Chondrocyte (in vitro differentiated cells): ENCODE data around the gene TMEM106B. TPM values are rescaled to one million over a fixed set of nuclear protein-coding genes. Genes with fewer than 3 reads are reported as not detected.

ENCODE experiments used
- DNase-seq: peaks from one replicate; pipeline ENCODE4 v3.0.0; 2021; ENCODE audit warnings: mixed read lengths, low spot score
- H3K27ac Mint-ChIP-seq: one replicate; pipeline ENCODE4 v1.8.0; 2021; ENCODE audit warnings: mild to moderate bottlenecking, moderate library complexity, mixed read lengths; ENCODE audit not compliant: unreplicated experiment
- H3K27me3 Mint-ChIP-seq: 2 replicates; pipeline ENCODE4 v1.8.0; 2021; ENCODE audit warnings: low read depth, mixed read lengths
- H3K36me3 Mint-ChIP-seq: 2 replicates; pipeline ENCODE4 v1.8.0; 2021; ENCODE audit warnings: low read depth, mixed read lengths
- H3K4me1 Mint-ChIP-seq: 2 replicates; pipeline ENCODE4 v1.8.0; 2021; ENCODE audit warnings: low read depth, mild to moderate bottlenecking, mixed read lengths
- H3K4me3 Mint-ChIP-seq: one replicate; pipeline ENCODE4 v1.8.0; 2021; ENCODE audit warnings: mild to moderate bottlenecking, moderate library complexity, mixed read lengths; ENCODE audit not compliant: unreplicated experiment
- H3K9me3 Mint-ChIP-seq: 2 replicates; pipeline ENCODE4 v1.8.0; 2021; ENCODE audit warnings: low read depth, mixed read lengths
- CTCF ChIP-seq: fragments of 200-600 bp; sonication (generic); IDR thresholded peaks from 2 replicates; pipeline ENCODE4 v1.5.0; 2021; ENCODE audit warnings: antibody characterized with exemption, mild to moderate bottlenecking, moderate library complexity
- total RNA-seq: library from RNA; stranded (reverse); gene quantifications from 3 replicates; pipeline ENCODE4 v1.2.1, GENCODE V29; 2021

TMEM106B gene
- total RNA-seq, 1 donor from 2014 or later = 45.5 TPM

GRCh38 chr7:12281038-12281437 is 69.9 kb downstream of the TMEM106B start:
- Mint-ChIP-seq H3K9me3 (peaks cover 5% of the 10 kb centered on the region), H3K4me3 (no peak overlapping the region), H3K27me3 (peaks cover 5% of the 10 kb centered on the region), H3K27ac (no peak overlapping the region), H3K36me3 (no peaks in the 10 kb centered on the region), H3K4me1 (no peaks in the 10 kb centered on the region)
- no peak for TF ChIP-seq CTCF
- no peak for DNase-seq

- peaks cover 13% of the 10 kb centered on the region for H3K9me3 Mint-ChIP-seq
- TF ChIP-seq CTCF = no peak
- H3K27me3 Mint-ChIP-seq = peaks cover 5% of the 10 kb centered on the region
- no peak for DNase-seq
- no peak overlapping the region for H3K27ac Mint-ChIP-seq
- no peaks in the 10 kb centered on the region for H3K4me1 Mint-ChIP-seq
- no peaks in the 10 kb centered on the region for H3K36me3 Mint-ChIP-seq
- H3K4me3 Mint-ChIP-seq = no peak overlapping the region
These were observed 76.8 kb downstream of the TMEM106B start for GRCh38 chr7:12287901-12288300.

- Mint-ChIP-seq H3K36me3 (no peaks in the 10 kb centered on the region), H3K4me1 (no peaks in the 10 kb centered on the region), H3K4me3 (no peak overlapping the region), H3K27me3 (peaks cover 2% of the 10 kb centered on the region), H3K9me3 (peaks cover 13% of the 10 kb centered on the region), H3K27ac (no peak overlapping the region)
- no peak for DNase-seq
- TF ChIP-seq CTCF = no peak
These were observed 78.9 kb downstream of the TMEM106B start for GRCh38 chr7:12289996-12290395.

- Mint-ChIP-seq H3K27me3 (peaks cover 5% of the 10 kb centered on the region), H3K9me3 (peaks cover 13% of the 10 kb centered on the region), H3K4me3 (no peak overlapping the region), H3K4me1 (no peaks in the 10 kb centered on the region), H3K36me3 (no peaks in the 10 kb centered on the region), H3K27ac (no peak overlapping the region)
- no peak for DNase-seq
- TF ChIP-seq CTCF = no peak
These were observed 79.7 kb downstream of the TMEM106B start for GRCh38 chr7:12290761-12291160.

- DNase-seq = no peak
- no peak overlapping the region for H3K4me3 Mint-ChIP-seq
- no peaks in the 10 kb centered on the region for H3K36me3 Mint-ChIP-seq
- peak; percentile 18 for TF ChIP-seq CTCF
- no peak overlapping the region for H3K27ac Mint-ChIP-seq
- H3K27me3 Mint-ChIP-seq = peaks cover 4% of the 10 kb centered on the region
- no peaks in the 10 kb centered on the region for H3K4me1 Mint-ChIP-seq
- peaks cover 13% of the 10 kb centered on the region for H3K9me3 Mint-ChIP-seq
These were observed 80.8 kb downstream of the TMEM106B start for GRCh38 chr7:12291870-12292269.

Other genes starting within 250 kb of the TMEM106B start
- gene VWDE, start 192.6 kb downstream of the TMEM106B start, total RNA-seq = not detected in 3 replicates